HG03520 (cell line): ENCODE measurements around the gene G3BP1.
"Not testable (repeated sequence)": the region's sequence is repeated elsewhere in the genome, so short reads cannot be mapped to it uniquely, and the experiment has no call there.

Experiments
- ATAC-seq: cut with Tn5 transposase; IDR thresholded peaks from one replicate; pipeline ENCODE4 v1.9.1; 2021; ENCODE audit warnings: mild to moderate bottlenecking, moderate library complexity; ENCODE audit not compliant: unreplicated experiment

Gene G3BP1

DNA sequence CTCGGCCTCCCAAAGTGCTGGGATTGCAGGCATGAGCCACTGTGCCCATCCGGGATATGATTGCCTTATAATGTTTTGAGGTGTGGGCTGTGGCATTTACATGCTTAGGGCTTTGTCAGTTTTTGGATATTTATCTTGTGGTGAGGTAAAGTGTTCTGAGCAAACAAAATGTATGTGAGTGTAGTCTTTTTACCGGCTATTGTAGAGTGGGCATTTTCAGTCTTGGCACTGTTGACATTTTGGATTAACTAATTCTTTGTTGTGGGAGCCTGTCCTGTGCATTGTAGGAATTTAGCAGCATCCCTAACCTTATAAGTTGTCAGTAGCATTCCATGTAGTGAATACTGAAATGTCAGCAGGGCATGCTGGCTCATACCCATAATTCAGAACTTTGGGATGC lies 21.6 kb downstream of the G3BP1 start:
- ATAC-seq, result no peak

- ATAC-seq, result no peak
These were observed 23.7 kb downstream of the G3BP1 start for GRCh38 chr5:151795426-151795825.

DNA sequence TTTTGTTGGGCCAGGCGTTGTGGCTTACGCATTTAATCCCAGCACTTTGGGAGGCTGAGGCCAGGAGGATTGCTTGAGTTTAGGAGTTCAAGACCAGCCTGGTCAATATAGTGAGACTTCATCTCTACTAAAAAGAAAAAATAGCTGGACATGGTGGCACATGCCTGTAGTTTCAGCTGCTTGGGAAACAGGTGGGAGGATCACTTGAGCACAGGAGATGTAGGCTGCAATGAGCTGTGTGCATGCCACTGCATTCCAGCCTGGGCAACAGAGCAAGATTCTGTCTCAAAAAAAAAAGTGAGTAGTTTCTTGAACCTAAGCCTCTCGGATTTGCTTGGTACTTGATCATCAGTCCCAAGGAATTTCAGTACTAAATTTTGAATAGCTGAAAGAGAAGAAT lies 26.9 kb downstream of the G3BP1 start:
- no peak for ATAC-seq

GRCh38 chr5:151799407-151799806 lies 27.7 kb downstream of the G3BP1 start:
- ATAC-seq, result no peak

GRCh38 chr5:151800532-151800931 lies 28.8 kb downstream of the G3BP1 start:
- no peak for ATAC-seq

DNA sequence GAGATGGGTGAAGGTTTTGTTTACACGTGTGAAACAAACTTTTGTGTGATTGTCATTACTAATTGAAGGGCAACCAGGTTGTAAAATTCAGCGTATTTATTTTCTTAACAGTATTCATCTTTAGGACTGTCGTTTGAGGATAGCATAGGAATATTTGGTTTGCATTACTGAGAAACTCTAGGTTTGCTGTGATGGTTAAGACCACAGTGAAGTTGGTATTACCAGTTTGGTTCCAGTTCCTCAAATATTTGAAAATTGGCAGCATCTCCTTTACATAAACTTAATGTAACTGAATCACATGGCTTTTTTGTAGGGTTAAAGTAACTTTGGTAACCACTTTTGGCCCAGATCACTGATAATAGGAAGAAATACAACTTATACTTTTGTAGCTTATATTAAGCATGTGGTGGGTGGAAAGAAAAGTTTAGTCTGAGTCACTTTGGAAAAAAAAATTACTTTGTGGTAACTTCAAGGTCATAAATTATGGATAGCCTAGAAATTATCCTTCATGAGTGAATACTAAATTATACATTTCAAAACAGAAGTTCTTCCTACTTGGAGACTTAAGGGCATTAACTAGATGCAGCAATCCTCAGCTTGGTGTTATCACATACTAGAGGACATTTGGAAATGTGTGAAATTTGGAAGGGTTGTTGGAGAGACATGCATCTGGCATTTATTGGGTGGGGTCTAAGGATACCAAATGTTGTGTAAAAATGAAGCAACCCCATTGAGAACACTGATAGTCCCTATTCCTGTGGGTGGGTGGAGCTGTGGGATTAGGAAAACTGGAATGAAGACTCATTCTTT lies 33.9 kb downstream of the G3BP1 start:
- ATAC-seq, result no peak

GRCh38 chr5:151808451-151809169 lies 36.9 kb downstream of the G3BP1 start:
- ATAC-seq, result no peak

DNA sequence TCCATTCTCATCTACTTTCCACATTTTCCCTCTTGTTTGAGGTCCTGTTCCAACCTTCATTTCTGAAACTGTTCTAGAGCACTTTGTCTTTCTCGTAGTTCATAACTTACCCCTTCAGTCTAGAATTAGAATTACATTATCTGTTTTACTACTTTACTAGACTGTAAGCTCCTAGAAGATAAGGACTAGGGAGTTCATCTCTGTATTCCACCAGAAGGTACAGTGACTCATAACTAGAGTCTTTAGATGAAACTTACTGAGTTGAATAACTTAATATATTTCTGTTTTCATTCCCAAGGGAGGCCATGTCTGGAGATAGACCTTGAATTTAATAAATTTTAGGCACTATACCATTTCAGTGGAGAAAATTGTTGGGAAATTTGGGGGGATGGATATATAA lies 38.7 kb downstream of the G3BP1 start:
- no peak for ATAC-seq

GRCh38 chr5:151810897-151811296 lies 39.1 kb downstream of the G3BP1 start:
- ATAC-seq, result no peak

DNA sequence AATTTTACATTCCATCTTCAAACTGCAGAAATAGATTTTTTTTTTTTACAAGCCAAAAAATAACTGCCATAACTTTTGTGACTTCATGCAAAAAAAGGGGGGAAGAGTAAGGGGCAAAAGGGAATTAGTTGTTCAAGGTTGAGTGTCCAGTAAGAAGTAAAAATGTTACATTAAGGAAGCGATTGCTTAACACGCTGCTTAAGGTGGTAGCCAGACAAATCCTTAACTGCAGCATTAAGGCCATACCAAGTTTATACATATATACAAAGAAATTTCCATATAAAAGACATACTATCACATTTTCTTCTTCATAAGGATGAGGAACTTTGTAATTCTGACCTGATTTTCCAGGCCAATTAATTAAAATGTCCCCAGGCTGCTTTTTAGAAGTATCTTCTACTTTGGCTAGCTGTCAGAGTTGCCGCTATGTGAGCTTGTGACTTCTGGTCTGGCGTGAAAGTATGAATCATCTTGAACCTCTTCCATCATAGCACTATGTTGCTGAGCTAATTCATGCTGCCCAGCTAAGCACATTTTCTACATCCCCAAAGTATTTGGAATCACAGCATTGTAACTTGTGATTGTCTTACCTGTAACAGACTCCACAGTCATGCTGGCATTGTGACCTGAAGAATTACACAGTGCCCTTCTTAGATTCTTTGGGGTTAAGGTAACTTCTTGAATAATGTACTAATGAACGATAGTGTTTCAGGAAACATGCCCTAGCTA lies 40.0 kb downstream of the G3BP1 start:
- no peak for ATAC-seq

GRCh38 chr5:151812757-151813309 lies 41.1 kb downstream of the G3BP1 start:
- no peak for ATAC-seq

DNA sequence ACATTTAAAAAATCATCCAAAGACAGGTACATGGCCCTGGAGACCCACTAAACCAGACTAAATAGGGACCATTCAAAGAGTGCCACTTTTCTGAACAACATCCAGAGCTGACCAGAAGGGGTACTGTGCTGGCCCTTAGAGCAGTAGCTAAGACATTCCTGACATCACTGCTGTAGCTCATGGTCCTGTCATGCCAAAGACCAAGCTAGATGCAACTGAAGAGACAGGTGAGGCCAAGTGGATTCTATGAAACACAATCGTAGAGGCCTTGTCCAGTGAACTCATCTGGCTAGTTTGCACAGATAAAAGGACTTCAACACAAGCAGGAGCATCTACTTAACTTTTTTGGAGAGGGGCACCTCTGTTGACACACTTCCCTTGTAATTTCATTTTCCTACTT lies 43.3 kb downstream of the G3BP1 start:
- no peak for ATAC-seq

DNA sequence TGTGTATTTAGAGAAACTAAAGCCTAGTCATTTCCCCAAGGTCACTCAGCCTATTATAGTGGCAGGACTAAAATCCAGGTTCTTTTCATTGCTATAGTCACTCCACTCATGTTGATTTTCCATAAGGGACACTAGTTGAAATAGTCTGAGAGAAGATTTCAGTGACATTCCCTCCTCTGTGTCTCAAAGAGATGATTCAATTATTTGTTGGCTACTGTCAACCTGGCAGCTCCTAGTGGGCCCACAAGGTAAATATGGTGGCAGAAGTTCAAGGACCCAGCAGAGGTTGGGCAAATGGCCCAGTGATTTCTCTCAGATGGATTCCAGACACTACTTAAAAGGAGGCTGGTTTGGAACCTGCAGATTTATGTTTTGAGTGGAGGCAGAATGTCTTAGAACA lies 48.1 kb downstream of the G3BP1 start:
- no peak for ATAC-seq

- no peak for ATAC-seq
These were observed 48.5 kb downstream of the G3BP1 start for GRCh38 chr5:151820271-151820670.

GRCh38 chr5:151820903-151821302 lies 49.1 kb downstream of the G3BP1 start:
- no peak for ATAC-seq

- ATAC-seq, result no peak
These were observed 50.4 kb downstream of the G3BP1 start for GRCh38 chr5:151822141-151822540.

DNA sequence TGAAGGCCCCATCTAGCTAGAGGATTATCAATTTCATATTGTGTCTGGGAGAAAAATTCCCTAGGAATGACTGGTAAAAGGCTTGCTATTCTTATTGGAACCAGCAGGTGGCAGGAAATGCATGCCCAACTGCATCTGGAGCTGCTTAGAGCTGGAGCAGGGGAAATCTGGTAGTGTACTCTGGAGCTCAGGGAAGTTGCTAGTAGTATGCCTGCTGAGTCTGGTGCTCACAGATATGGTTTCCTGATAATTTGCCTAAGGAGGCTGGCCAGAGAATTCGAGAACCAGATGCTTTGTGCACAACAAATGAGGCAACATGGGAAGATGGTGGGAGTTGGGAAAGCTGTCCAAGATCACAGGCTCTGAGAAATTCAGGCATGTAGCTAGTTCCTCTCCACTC lies 53.7 kb downstream of the G3BP1 start:
- peak; percentile 71 for ATAC-seq

- no peak for ATAC-seq
These were observed 57.6 kb downstream of the G3BP1 start for GRCh38 chr5:151829370-151829769.

DNA sequence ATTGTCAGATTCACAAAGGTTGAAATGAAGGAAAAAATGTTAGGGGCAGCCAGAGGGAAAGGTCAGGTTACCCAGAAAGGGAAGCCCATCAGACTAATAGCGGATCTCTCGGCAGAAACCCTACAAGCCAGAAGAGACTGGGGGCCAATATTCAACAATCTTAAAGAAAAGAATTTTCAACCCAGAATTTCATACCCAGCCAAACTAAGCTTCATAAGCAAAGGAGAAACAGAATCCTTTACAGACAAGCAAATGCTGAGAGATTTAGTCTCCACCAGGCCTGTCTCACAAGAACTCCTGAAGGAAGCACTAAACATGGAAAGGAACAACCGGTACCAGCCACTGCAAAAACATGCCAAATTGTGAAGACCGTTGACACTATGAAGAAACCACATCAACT lies 61.1 kb downstream of the G3BP1 start:
- not testable (repeated sequence) for ATAC-seq

GRCh38 chr5:151846765-151847164 lies 75.0 kb downstream of the G3BP1 start:
- ATAC-seq, result no peak

DNA sequence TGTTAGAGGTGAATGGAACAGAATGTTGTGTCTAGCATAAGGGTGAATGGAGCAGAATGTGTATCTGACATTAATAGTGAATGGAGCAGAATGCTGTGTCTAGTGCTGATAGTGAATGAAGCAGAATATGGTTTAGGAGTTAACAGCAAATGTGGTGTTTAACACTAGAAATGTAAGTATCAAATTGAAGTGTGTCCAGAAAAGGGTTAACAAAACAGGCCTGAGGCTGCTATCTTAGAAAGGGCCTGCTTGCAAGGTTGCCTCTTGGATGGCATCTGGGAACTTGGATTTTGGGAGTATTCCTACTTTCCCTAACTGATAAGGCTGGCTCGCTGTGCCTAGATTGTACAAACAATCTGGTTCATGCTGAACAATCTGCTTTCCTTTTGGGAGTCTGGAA lies 76.1 kb downstream of the G3BP1 start:
- no peak for ATAC-seq
